ENCODE data around the gene KRTAP10-5.

Gene KRTAP10-5

DNA sequence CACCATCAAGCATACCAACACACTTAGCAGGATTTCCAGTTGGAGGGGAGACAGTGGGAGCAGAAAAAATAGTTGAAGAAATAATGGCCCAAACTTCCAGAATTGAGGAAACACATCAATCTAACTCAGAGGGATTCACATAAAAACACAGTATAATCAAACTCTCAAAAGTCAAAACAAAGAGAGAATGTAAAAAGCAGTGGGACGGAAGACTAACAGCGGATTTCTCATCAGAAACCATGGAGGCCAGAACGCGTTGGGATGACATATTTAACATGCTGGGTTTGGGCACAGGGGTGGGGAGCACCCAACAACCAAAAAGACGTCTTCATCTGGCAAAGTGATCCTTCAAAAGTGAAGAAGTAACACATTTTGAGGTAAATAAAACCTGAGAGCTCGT, 39.5 kb upstream of the KRTAP10-5 start:
- FAIRE-seq = no peak
- no peak for DNase-seq (ENCODE audit: insufficient read length, low spot score)
- TF ChIP-seq, protein P1, sequence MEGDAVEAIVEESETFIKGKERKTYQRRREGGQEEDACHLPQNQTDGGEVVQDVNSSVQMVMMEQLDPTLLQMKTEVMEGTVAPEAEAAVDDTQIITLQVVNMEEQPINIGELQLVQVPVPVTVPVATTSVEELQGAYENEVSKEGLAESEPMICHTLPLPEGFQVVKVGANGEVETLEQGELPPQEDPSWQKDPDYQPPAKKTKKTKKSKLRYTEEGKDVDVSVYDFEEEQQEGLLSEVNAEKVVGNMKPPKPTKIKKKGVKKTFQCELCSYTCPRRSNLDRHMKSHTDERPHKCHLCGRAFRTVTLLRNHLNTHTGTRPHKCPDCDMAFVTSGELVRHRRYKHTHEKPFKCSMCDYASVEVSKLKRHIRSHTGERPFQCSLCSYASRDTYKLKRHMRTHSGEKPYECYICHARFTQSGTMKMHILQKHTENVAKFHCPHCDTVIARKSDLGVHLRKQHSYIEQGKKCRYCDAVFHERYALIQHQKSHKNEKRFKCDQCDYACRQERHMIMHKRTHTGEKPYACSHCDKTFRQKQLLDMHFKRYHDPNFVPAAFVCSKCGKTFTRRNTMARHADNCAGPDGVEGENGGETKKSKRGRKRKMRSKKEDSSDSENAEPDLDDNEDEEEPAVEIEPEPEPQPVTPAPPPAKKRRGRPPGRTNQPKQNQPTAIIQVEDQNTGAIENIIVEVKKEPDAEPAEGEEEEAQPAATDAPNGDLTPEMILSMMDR (IDR thresholded peaks at IDR 0.05; ENCODE audit: insufficient read depth, missing control alignments) = no peak

DNA sequence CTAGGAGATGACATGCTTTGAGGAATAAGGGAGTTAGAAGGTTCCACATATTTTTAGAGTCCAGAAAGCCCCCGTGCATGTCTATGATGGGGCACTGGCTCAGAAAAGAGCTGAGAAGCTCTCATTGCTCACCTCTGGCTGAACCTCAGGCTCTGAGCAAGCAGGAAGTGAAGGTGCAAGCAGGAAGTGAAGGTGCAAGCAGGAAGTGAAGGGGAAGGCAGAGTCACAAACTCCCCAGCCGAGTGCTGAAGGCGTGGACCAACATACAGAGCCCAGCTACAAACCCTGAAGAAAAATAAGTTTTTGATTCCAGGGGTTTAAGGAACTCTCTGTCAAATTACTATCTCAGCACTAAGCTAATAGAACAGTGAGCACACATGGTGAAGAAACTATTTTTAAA, 38.5 kb upstream of the KRTAP10-5 start:
- no peak for FAIRE-seq
- TF ChIP-seq, protein P1 (IDR thresholded peaks at IDR 0.05; ENCODE audit: insufficient read depth, missing control alignments) = no peak
- no peak for DNase-seq (ENCODE audit: insufficient read length, low spot score)

DNA sequence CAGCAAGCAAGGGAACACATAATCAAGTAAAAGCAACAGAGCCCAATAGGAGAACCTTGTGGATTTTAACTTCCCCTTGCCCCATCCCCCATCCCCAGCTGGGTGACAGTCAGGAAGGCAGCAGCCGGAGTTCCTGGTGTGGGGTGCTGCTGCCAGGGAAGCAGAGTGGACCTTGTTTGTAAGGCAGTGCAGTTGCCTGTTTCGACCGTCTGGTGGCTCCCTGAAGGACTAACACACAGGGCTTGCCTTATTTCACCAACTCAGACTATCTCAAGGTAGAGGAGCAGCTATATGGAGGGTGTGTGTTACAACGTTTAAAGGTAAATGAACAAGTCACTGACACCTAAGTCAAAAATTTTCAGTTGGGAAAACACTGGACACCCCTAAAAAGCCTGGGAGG, 38.1 kb upstream of the KRTAP10-5 start:
- DNase-seq (ENCODE audit: insufficient read length, low spot score) (no peak), FAIRE-seq (no peak)
- TF ChIP-seq, protein P1 (IDR thresholded peaks at IDR 0.05; ENCODE audit: insufficient read depth, missing control alignments) = peak; percentile 8

DNA sequence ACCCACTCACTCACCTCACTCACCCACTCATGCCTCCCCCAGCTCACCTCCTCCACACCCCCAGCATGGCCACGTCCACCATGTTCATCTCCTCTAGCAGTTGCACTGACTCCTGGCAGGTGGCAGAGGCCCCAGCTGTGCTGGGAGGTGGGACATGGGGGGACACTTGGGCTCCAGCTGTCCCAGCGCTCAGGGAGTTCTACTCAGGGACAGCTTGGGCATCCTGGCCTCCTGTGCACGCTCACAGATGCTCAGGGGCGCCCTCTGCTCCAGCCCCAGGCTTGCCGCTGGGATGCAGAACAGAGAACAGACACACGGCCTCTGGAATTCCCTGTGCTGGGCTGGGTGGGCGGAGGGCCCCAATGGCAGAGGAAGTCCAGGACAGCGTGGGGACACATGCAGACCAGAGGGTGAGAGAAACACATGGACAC, 36.7 kb upstream of the KRTAP10-5 start:
- FAIRE-seq = no peak

DNA sequence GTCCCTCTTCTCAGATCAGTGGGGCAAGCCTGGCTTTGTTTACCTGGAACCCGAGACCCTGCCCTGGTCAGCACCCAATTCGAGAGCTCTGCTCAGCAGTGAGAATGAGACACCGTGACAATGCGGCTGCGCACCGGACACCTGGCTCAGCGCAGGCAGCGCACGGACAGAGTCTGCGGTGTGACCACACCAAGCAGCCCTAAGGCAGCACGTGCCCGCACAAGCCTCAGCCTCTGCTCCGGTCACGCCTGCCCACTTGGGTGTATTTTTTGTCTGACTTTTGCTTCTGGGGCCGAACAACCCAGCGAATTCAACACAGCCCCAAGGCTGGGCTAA, 36.2 kb upstream of the KRTAP10-5 start:
- TF ChIP-seq, protein P1 (IDR thresholded peaks at IDR 0.05; ENCODE audit: insufficient read depth, missing control alignments) = no peak
- FAIRE-seq = no peak

More for the DNA sequence above, 36.7 kb upstream of the KRTAP10-5 start:
- TF ChIP-seq, protein P1 (IDR thresholded peaks at IDR 0.05; ENCODE audit: insufficient read depth, missing control alignments) = no peak
- DNase-seq (ENCODE audit: insufficient read length, low spot score) = no peak

DNA sequence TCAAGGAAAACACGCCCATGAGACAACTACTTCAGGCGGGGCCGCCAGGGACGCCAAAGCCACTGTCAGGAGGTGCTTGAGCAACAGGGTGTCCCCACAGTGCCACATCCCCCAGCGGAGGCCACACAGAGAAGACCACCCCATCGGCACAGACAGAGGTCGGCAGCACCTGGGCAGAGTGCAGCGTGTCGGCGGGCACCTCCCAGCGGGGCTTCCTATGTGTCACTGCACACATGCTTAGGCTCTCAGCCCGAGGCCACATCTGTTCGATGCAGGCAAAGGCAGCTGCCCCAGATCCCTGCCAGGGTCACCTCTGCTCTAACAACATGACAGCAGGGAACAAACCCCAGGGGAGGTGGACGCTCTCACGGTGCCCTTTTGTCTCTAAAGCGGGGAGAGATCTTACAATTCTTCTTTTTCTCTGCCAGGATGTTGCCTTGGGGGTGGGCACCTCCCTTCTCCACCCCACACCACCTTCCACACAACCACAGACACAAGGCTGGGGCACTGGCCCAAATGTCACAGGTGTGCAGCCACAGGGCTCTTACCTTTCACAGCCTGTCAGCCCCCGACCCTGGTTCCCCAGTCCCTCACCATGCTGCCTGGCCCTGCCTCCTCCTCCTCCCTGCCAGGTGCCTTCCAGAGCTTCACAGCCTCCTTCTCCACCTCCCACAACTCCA, 35.6 kb upstream of the KRTAP10-5 start:
- TF ChIP-seq, protein P1 (IDR thresholded peaks at IDR 0.05; ENCODE audit: insufficient read depth, missing control alignments) = no peak
- DNase-seq (ENCODE audit: insufficient read length, low spot score) = no peak
- FAIRE-seq = no peak

More for the DNA sequence above, 36.2 kb upstream of the KRTAP10-5 start:
- DNase-seq (ENCODE audit: insufficient read length, low spot score) = no peak

DNA sequence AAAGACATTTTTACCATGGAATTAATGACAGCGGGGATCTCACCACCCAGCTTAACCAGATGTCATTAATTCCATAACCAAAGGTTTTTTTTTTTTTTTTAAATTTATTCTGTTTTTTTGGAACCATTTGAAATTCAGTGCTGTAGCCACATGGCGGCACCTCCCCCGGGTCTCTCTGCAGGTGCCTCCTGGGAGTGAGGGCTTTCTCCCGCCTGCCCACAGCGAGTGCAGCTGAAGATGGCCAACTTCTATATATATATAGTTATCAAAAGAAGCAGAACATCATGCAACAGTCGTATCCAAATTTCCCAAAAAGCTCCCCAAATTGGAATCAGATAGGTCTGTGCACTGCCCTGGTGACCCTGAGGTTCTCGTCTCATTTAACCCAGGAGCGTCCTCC, 35.1 kb upstream of the KRTAP10-5 start:
- FAIRE-seq (no peak), DNase-seq (ENCODE audit: insufficient read length, low spot score) (no peak)
- TF ChIP-seq, protein P1 (IDR thresholded peaks at IDR 0.05; ENCODE audit: insufficient read depth, missing control alignments) = no peak

All from D721Med (cell line).